ENCODE results near the gene IP6K2. TPM values are rescaled to one million over a fixed set of nuclear protein-coding genes. Genes with fewer than 3 reads are reported as not detected.
A peak's percentile ranks its signal among the peaks of the same experiment; 100 is the strongest.
"Not testable (repeated sequence)": the region's sequence is repeated elsewhere in the genome, so short reads cannot be mapped to it uniquely, and the experiment has no call there.

The IP6K2 gene
- total RNA-seq, 1 donor from 2014 or later: 37.4 TPM

DNA sequence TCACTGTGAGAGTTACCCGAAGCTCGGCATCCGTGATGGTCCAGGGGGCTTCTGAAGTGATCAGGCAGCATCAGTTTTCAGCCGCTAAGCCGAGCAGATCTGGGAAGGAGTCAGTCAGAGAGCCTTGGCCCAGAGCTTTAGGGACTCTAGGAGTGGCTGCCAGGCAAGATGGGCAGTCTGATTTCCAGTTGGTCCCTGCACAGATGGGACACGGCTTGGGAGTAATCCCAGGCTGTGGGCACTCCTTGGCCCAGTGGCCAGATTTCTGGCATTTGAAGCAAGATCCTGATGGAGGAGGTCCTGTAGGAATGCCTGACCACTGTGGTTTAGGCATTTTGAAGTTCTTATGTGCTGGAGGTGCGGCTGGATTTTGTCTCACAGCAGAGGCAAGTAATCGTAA lies 10.5 kb upstream of the IP6K2 start:
- Histone ChIP-seq H3K4me3 (ENCODE audit: low read depth, low read length) (no peak overlapping the region), H3K27me3 (ENCODE audit: control insufficient read depth, insufficient read depth, low read length) (no peaks in the 10 kb centered on the region), H3K36me3 (ENCODE audit: control insufficient read depth, insufficient read depth, low read length) (no peaks in the 10 kb centered on the region)
- FAIRE-seq (no peak), DNase-seq (ENCODE audit: low read depth) (no peak)
- TF ChIP-seq CTCF (IDR thresholded peaks at IDR 0.05; ENCODE audit: insufficient read depth, low read length, severe bottlenecking): no peak

GRCh38 chr3:48725185-48725855 lies 8.3 kb upstream of the IP6K2 start:
- not testable (repeated sequence) for DNase-seq (ENCODE audit: low read depth); FAIRE-seq; H3K4me3 ChIP-seq (ENCODE audit: low read depth, low read length); H3K36me3 ChIP-seq (ENCODE audit: control insufficient read depth, insufficient read depth, low read length); H3K27me3 ChIP-seq (ENCODE audit: control insufficient read depth, insufficient read depth, low read length)

DNA sequence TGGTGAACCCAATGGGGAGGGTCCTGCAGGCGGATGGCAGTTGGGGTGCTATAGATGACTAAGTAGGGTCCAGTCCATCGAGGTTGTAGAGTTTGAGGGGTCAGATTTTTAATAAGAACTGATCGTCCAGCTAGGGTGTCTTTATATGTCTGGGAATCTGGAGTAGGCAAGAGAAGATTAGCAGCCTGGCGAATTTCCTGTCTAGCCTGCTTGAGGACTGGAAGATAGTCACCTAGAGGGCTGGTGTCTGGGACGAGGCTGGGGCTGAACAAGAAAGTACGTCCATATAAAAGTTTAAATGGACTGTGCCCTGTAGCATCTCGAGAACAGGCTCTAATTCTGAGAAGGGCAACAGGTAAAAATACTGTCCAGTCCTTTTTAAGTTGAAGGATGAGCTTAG lies 6.7 kb upstream of the IP6K2 start:
- no peak for TF ChIP-seq CTCF (IDR thresholded peaks at IDR 0.05; ENCODE audit: insufficient read depth, low read length, severe bottlenecking)
- H3K36me3 ChIP-seq (ENCODE audit: control insufficient read depth, insufficient read depth, low read length): no peaks in the 10 kb centered on the region
- H3K4me3 ChIP-seq (ENCODE audit: low read depth, low read length): no peak overlapping the region
- FAIRE-seq: no peak
- DNase-seq (ENCODE audit: low read depth): no peak
- no peaks in the 10 kb centered on the region for H3K27me3 ChIP-seq (ENCODE audit: control insufficient read depth, insufficient read depth, low read length)

DNA sequence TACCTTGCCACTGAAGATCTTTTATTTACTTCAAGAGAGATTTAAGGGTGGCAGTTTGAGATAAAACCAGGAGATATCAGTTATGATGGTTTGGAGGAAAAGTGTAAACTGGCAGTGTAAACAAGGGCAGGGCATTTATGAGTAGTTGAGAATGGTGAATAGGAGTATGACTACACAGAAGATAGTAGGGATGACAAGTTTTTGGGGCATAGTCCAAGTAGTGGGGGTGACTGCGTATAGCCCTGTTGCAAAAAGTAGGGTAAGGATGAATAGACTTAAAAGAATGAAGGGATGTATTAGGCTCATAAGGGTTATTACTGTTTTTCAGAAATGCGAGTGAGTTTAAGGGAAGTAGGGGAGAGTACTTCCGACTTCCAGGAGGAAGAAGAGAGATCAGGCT lies 6.3 kb upstream of the IP6K2 start:
- DNase-seq (ENCODE audit: low read depth); H3K27me3 ChIP-seq (ENCODE audit: control insufficient read depth, insufficient read depth, low read length); H3K4me3 ChIP-seq (ENCODE audit: low read depth, low read length); FAIRE-seq; H3K36me3 ChIP-seq (ENCODE audit: control insufficient read depth, insufficient read depth, low read length): not testable (repeated sequence)

GRCh38 chr3:48716508-48716981 lies 476 bp downstream of the IP6K2 start:
- Histone ChIP-seq H3K4me3 (ENCODE audit: low read depth, low read length) (peak overlapping the region; percentile 78), H3K27me3 (ENCODE audit: control insufficient read depth, insufficient read depth, low read length) (no peaks in the 10 kb centered on the region), H3K36me3 (ENCODE audit: control insufficient read depth, insufficient read depth, low read length) (peaks cover 8% of the 10 kb centered on the region)
- no peak for DNase-seq (ENCODE audit: low read depth)
- TF ChIP-seq CTCF (IDR thresholded peaks at IDR 0.05; ENCODE audit: insufficient read depth, low read length, severe bottlenecking): no peak
- FAIRE-seq: no peak

DNA sequence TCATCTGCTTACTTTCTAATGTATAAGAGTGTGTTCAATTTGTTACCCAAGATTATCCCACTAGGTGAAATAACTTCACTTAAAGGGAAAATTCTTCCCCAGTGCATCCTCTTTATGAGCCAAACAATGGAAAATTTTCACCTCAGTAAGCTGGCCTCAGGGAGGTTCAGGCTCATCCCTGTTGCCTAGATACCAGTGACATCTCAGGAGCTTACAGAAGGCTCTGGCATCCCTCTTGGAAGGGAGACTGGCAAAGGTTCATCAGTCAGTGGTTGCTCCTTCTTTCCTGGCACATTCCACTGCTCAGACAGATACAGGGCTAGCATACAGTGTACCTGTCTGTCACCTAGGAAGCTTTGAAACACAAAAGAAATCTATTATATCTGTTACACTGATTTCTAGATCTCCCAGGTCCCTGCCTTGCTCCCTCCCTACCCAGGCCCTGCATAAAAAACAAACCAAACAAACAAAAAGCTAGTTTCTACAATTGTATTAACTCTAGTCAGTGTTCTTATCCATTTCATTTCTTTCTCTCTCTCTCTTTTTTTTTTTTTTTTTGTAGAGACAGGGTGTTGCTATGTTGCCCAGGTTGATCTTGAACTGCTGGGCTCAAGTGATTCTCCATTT lies 1.7 kb downstream of the IP6K2 start:
- Histone ChIP-seq H3K36me3 (ENCODE audit: control insufficient read depth, insufficient read depth, low read length) (peaks cover 13% of the 10 kb centered on the region), H3K4me3 (ENCODE audit: low read depth, low read length) (no peak overlapping the region), H3K27me3 (ENCODE audit: control insufficient read depth, insufficient read depth, low read length) (no peaks in the 10 kb centered on the region)
- peak; percentile 37 for DNase-seq (ENCODE audit: low read depth)
- no peak for FAIRE-seq
- no peak for TF ChIP-seq CTCF (IDR thresholded peaks at IDR 0.05; ENCODE audit: insufficient read depth, low read length, severe bottlenecking)

DNA sequence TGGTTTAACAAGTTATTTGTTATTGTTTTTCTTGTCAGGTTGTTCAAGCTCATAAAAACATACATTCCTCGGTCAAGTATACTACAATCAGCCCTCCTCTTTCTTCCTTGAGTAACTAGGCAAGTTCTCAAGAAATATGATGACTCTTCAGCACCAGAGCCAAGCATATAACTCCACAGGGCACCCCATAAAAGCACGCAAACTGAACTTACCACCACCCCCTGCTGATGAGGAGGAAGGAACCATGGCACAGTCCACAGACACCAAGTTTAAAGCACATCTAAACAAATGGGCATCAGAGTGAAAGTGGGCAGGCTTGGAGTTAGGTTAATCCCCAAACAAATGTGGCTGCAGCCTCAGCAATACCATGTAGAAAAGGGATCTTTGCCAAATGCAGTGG lies 5.3 kb downstream of the IP6K2 start:
- TF ChIP-seq CTCF (IDR thresholded peaks at IDR 0.05; ENCODE audit: insufficient read depth, low read length, severe bottlenecking): no peak
- no peaks in the 10 kb centered on the region for H3K27me3 ChIP-seq (ENCODE audit: control insufficient read depth, insufficient read depth, low read length)
- H3K36me3 ChIP-seq (ENCODE audit: control insufficient read depth, insufficient read depth, low read length): peaks cover 20% of the 10 kb centered on the region
- DNase-seq (ENCODE audit: low read depth) (no peak), FAIRE-seq (no peak)
- no peak overlapping the region for H3K4me3 ChIP-seq (ENCODE audit: low read depth, low read length)
